GM21576 (cell line): Measurements from ENCODE around the gene DEAF1.
A peak's percentile ranks its signal among the peaks of the same experiment; 100 is the strongest.
"Not testable (repeated sequence)": the region's sequence is repeated elsewhere in the genome, so short reads cannot be mapped to it uniquely, and the experiment has no call there.

ENCODE experiments used
- ATAC-seq: cut with Tn5 transposase; IDR thresholded peaks from one replicate; pipeline ENCODE4 v1.9.1; 2021; ENCODE audit warnings: mild to moderate bottlenecking, moderate library complexity; ENCODE audit not compliant: unreplicated experiment

Gene DEAF1

GRCh38 chr11:702462-703461 is 7.7 kb upstream of the DEAF1 start:
- ATAC-seq: no peak

DNA sequence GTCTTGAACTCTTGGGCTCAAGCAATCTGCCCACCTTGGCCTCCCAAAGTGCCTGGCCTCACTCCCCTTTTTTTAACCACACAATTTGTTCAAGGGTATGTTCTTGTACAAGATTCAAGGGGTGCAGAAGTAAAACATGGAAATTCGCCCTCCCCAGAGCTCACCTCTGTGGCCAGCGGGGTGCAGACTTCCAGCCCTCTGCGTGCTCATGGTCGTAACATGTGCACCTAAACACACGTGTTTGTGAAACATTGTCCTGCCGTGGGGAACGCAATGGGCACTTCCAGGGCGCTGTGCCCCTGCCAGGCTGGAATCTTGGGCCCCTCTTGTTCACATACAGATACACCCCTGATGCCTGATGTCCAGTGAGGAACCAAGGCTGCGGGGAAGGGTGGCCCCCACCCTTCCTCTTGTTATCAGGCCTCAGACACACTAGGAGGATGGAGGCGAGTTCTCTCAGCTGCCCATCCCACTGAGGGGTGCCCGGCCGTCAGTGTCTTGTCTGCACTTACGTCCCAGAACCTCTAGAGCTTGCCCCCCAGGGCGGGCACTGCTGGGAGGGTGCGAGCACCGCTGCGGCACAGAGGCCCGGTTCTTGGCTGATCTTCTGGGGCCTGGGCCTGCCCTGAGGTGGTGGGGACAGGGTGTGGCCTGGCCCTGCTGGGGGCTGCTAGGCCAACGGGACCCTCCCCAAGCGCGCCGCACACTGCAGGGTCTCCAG is 6.9 kb upstream of the DEAF1 start:
- ATAC-seq: no peak

DNA sequence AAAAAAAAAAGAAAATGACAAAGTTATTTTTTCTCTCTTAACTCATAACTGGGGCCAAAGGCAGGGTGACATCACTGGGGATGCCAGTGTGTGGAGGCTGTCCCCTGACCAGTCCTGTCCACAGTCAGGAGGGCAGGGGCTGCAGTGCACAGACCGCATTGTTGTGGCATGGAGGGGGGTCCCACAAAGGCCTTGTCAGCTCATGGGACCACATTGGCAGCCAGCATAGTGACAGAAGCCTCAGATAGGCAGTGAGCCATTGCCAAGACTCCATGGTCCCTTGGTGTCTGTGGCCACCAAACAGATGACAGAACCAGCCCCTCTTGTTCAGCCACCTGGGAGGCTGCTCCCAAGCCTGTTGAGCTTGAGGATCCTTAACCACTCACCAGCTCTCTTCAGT is 4.7 kb upstream of the DEAF1 start:
- no peak for ATAC-seq

DNA sequence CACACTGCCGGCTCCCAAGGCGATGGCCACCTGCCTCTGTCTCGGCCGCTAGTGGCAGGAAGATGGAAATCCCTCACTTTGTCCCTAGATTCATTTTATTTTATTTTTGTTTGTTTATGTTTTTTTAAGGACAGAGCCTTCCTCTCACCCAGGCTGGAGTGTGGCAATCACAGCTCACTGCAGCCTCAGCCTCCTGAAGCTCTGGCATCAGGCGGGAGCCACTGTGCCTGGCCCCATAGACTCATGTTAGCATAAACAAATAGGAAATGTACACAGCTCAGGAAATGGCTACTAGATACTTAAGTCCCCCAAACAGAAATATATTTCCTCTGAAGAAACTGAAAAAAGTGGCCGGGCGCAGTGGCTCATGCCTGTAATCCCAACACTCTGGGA is 4.1 kb upstream of the DEAF1 start:
- no peak for ATAC-seq

DNA sequence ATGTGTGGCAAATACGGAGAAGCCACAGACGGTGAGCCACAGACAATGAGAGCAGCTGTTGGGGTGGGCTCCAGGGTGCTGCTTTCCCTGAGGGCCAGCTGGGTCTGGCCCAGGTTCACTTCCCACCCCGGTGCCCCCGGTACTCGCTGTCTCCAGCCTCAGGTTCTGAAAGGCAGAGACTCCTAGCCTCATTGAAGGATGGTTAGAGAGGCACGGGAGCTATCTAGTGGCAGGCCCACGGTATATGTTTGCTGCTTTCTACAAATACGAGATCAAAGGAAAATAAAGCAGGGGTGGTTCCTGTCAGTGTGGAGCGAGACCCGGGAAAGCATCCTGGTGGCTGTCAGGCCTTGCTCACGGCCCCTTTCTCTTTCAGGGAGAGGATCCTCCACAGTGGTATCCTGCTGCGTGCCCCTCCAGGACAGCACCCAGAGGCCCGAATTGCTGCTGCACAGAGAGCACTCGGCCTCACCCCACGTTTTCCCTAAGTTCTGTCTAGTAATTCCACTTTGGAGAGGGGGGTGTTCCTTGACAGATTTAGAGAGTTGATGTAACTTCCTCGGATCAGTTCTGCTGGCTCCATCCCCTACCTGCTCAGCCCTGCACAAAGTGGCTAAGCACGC is 3.6 kb upstream of the DEAF1 start:
- no peak for ATAC-seq

DNA sequence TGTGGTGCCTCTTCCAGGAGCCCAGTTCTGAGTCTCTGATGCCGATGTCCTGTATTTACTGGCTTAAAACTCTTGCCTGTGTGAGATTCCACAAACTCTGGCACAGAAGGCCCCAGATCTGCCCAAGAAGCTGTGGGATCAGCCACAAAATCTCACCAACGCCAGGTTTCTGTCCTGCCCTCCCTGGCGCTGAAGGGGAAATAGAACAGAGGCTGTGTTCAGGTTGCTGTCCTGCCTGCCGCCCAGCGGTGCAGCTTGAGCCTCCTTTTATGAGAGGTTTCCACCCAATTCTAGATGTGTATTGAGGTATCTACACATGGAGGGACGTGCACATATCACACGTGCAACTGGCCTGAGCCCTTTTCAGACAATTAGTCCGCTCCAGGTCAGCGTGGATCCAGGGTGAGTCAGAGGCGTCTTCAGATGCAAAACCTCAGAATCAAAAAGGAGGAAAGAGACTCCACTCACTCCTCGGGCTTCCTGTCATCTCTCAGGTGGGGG is 2.8 kb upstream of the DEAF1 start:
- no peak for ATAC-seq

GRCh38 chr11:696955-697491 is 2.0 kb upstream of the DEAF1 start:
- ATAC-seq: no peak

DNA sequence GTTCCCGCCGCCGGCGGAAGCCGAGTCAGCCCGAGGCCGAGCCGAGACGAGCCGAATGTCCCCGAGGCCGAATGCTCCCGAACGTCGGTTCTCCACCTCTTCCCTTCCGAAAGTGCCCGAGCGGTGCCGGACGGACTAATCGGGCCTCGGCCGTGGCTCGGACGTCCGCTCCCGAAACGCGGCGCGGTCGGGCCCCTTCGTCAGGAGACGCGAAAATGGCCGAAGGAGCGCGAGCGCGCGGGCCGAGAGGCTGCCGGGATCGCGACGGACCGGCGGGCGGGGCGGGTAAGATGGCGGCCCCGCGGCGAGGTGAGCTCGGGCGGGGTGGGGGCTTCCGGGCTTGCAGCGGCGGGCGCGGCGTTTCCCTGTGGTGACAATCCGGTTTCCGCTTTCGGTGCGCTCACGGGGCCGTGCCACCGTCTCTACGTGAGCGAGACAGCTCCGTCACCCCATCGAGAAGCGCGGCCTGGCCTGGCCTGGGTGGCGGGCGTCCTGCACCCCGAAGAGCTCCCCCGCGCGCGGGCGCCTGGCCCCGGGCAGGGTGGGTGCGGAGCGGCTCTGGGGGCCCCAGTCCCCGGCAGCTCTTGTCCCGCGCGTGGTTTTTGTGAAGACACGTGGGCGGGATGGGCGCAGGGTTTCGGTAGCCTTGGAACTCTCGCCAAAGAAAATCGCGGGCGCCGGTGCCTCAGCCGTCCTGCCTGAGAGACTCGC is 671 bp upstream of the DEAF1 start, which contains the start of gene TMEM80:
TMEM80 (plus strand) TSS at position 279 of the 711 bp plus-strand sequence; CDS start at position 291, 12 bp downstream.
- ATAC-seq: peak; percentile 60

DNA sequence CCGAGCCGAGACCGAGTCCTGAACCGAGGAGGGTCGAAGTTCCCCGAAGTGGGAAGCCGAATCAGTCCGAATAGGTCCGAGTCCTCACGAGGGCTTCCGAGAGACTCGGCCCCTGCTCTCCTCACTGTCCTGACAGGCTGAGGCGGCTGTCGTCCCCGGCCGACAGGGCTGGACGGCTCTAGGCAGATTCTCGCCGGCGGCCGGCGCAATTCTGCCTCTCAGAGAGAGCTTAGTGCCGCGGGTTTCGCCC is 191 bp upstream of the DEAF1 start:
- no peak for ATAC-seq

GRCh38 chr11:693887-694562 is 997 bp downstream of the DEAF1 start:
- no peak for ATAC-seq

- ATAC-seq: no peak
Measured at GRCh38 chr11:693415-693831, 1.6 kb downstream of the DEAF1 start.

DNA sequence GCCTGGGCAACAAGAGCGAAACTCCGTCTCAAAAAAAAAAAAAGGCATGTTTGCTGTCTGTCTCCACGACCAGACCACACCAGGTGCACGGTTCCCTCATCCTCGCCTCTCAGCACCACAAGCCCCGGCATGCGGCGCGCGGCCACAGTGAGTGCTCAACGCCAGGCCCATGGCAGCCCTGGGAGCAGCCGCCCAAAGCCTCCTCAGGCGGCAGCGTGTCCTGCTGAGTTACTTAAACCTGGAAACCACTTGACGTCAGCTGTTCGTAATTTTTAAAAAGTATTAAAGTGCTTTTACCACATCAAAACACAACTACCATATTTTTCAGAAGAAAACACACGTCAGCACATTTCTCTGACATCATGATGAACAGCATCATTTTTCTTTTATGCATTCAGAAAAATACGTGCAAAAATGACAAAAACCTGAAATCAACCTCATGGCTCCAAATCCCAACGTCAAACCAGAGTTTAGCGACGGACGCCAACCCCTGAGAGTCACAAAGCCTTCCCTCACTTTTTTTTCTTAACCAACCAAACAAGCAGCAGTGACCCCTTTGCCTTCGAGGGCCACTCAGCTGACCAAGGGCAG is 2.1 kb downstream of the DEAF1 start:
- no peak for ATAC-seq

GRCh38 chr11:691710-692590 is 3.1 kb downstream of the DEAF1 start:
- ATAC-seq: no peak

DNA sequence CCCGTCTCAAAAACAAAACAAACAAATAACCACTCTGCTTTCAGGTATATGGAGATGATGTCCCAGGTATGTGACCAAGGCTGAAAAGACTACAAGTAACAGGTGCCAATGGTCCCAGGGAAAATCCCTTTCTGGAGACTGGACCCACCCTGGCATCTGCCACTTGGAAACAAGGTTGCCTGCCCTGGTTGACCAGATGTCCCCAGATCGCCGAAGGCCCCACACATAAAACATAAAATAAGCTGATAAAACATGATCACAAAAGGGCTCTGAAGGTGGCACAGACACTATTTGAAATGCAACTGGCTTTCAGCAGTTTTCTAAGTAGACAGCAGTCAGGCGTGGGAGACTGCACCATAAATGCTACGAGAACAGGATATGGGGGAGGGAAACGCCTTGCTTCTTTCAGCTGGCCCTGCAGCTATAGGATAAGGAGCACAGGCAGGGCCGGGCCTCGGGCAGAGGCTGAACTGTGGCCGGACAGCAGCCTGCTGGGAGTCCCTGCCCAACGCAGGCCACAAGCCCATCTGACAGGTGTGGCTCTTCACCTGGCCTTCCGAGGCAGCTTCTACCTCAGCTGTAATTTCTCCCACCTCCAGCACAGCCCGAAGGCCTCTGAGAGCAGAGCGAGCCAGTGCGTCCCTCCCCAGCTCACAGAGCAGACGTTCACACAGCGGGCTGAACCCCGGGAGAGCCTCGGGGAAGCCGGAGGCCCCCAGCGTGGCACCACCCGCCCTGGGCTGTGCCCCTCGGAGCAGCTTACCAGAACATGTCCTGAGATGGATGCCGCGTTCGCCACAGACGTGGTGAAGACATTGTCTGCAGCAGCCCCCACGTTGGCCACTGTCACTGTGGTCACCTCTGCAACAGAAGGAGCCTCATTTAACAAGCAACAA is 4.0 kb downstream of the DEAF1 start:
- no peak for ATAC-seq

DNA sequence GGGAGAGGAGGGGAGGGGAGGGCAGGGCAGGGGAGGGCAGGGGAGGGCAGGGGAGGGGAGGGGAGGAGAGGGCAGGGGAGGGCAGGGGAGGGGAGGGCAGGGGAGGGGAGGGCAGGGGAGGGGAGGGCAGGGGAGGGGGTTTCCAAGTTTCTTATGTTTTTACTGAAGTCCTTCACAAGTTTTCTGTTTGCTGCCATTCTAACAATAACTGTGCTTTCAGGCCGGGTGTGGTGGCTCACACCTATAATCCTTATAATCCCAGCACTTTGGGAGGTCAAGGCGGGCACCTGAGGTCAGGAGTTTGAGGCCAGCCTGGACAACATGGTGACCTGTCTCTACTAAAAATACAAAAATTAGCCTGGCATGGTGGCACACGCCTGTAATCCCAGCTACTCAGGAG is 4.8 kb downstream of the DEAF1 start:
- ATAC-seq: not testable (repeated sequence)

DNA sequence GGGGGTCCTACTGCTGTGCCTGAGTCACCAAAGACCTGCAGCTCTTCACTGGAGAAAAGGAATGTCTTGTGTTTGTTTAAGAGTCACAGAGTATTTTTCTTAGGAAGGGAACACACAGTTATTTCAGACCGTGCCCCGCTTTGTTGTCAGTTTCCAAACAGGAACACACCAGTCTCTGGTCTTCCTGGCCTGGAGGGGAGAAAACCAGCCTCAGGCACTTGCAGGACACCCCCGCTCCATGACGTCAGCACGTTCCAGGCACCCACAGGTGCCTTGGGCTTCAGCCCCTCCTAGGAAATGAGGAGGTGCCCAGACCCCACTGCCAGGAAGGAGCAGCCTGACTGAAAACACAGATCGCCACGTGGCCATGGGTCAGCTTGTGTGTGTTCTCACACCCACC is 5.4 kb downstream of the DEAF1 start:
- no peak for ATAC-seq

DNA sequence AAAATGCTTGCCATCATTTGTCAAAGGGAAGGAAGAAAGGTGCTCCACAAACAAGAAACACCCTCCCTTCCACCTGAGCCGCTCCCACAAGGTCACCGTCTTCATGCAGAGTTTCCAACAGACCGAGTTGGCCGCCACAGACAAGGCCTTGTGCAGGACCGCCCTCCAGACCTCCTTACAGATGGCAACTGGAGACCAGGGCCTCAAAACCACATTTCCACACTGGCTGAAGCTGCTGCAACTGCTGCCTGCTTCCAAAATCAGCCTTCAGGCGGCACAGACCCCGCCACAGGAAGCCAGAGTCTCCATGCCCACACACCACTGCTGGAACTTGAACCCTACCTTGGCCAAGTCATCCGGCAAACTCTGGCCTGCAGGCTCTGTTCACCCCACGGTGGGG is 6.3 kb downstream of the DEAF1 start:
- ATAC-seq: no peak

- ATAC-seq: no peak
Measured at GRCh38 chr11:687751-688150, 7.3 kb downstream of the DEAF1 start.
